ENCODE results near the gene ALK. TPM values are rescaled to one million over a fixed set of nuclear protein-coding genes. Genes with fewer than 3 reads are reported as not detected.

Gene ALK
- total and polyA plus RNA-seq, 2 donors (not counting 1 experiment from before 2014, with no cell fraction given), result not detected

DNA sequence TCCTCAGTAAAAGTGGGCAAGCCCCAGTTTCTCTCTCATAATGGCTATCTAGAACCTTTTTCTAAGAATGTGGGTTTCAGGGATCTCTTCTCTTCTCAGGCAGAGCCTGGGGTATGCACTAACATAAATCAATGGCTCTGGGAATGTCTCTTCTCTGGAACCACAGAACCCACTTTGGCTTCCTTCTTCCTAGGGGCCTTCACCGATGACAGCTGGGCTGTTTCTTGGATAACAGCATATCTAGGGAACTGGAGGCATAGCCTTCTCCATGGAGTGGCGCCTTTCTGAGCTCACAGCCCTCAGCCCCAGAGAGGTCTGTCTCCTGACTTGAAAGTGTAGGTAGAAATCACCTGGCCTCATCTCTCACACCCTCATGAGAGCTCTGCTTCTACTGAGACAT, 558.3 kb downstream of the ALK start:
- Histone ChIP-seq H2AFZ (ENCODE audit: insufficient read depth, low read depth, low read length, poor library complexity, severe bottlenecking) (no peak overlapping the region), H4K20me1 (ENCODE audit: control insufficient read depth, insufficient read depth, low read length, poor library complexity, severe bottlenecking) (no peaks in the 10 kb centered on the region), H3K27ac (ENCODE audit: low read length in 2 of 2) (no peak overlapping the region), H3K9me3 (ENCODE audit: control extremely low read depth in 1 of 3, control insufficient read depth in 2 of 3, insufficient read depth in 1 of 3, low read length in 2 of 3) (peaks cover 0 to 3% (median 0%) of the 10 kb centered on the region in 3 donors), H3K27me3 (replicated peaks in 1 of 4; ENCODE audit: control extremely low read depth in 1 of 4, control insufficient read depth in 3 of 4, insufficient read depth in 4 of 4, low read length in 3 of 4) (peaks cover 0 to 8% (median 1%) of the 10 kb centered on the region in 4 experiments), H3K4me2 (replicated peaks; ENCODE audit: low read depth, low read length, poor library complexity, severe bottlenecking) (no peak overlapping the region), H3K4me3 (ENCODE audit: control extremely low read depth in 1 of 5, extremely low read depth in 1 of 5, insufficient read depth in 1 of 5, low read depth in 2 of 5, low read length in 4 of 5) (no peak overlapping the region), H3K4me1 (ENCODE audit: control insufficient read depth in 2 of 2, insufficient read depth in 2 of 2, low read length in 2 of 2) (no peaks in the 10 kb centered on the region), H3K79me2 (ENCODE audit: control insufficient read depth, insufficient read depth, low read length) (no peaks in the 10 kb centered on the region), H3K9ac (ENCODE audit: low read length) (no peak overlapping the region), H3K36me3 (replicated peaks in 1 of 2; ENCODE audit: control extremely low read depth in 1 of 2, control insufficient read depth in 1 of 2, extremely low read depth in 1 of 2, insufficient read depth in 2 of 2, low read length in 1 of 2) (no peaks in the 10 kb centered on the region)
- Mint-ChIP-seq H3K4me1 (no peaks in the 10 kb centered on the region), H3K27ac (no peak overlapping the region), H3K27me3 (peaks cover 17% of the 10 kb centered on the region), H3K9me3 (ENCODE audit: insufficient read depth) (no peaks in the 10 kb centered on the region), H3K4me3 (no peak overlapping the region)
- intact Hi-C loops (cut with micrococcal nuclease), result no loop called here
- ATAC-seq (ENCODE audit: low read depth) (no peak), DNase-seq (no peak)
- no CpG with 5 or more reads among the region's 2 CpGs for WGBS (ENCODE audit: insufficient coverage)
- ChIA-PET POLR2A (no interaction called here), CTCF (no interaction called here)
- TF ChIP-seq CTCF (IDR thresholded peaks at IDR 0.05) (no peak), EZH2 (IDR thresholded peaks at IDR 0.05; ENCODE audit: borderline replicate concordance, insufficient read depth, low read depth, low read length, poor library complexity, severe bottlenecking) (no peak)

- no peak overlapping the region for H2AFZ ChIP-seq (ENCODE audit: insufficient read depth, low read depth, low read length, poor library complexity, severe bottlenecking)
- no peaks in the 10 kb centered on the region for H4K20me1 ChIP-seq (ENCODE audit: control insufficient read depth, insufficient read depth, low read length, poor library complexity, severe bottlenecking)
- H3K27me3 ChIP-seq (replicated peaks in 1 of 4; ENCODE audit: control extremely low read depth in 1 of 4, control insufficient read depth in 3 of 4, insufficient read depth in 4 of 4, low read length in 3 of 4), result peaks cover 0 to 8% (median 1%) of the 10 kb centered on the region in 4 experiments
- no peak overlapping the region for H3K27ac Mint-ChIP-seq
- H3K4me1 ChIP-seq (ENCODE audit: control insufficient read depth in 2 of 2, insufficient read depth in 2 of 2, low read length in 2 of 2), result no peaks in the 10 kb centered on the region
- no peaks in the 10 kb centered on the region for H3K79me2 ChIP-seq (ENCODE audit: control insufficient read depth, insufficient read depth, low read length)
- TF ChIP-seq EZH2 (IDR thresholded peaks at IDR 0.05; ENCODE audit: borderline replicate concordance, insufficient read depth, low read depth, low read length, poor library complexity, severe bottlenecking) (no peak), CTCF (IDR thresholded peaks at IDR 0.05) (no peak)
- intact Hi-C loops (cut with micrococcal nuclease), result no loop called here
- no peak overlapping the region for H3K4me3 Mint-ChIP-seq
- H3K9me3 ChIP-seq (ENCODE audit: control extremely low read depth in 1 of 3, control insufficient read depth in 2 of 3, insufficient read depth in 1 of 3, low read length in 2 of 3), result peaks cover 0 to 1% (median 0%) of the 10 kb centered on the region in 3 donors
- CTCF ChIA-PET, result no interaction called here
- no peak overlapping the region for H3K27ac ChIP-seq (ENCODE audit: low read length in 2 of 2)
- H3K4me2 ChIP-seq (replicated peaks; ENCODE audit: low read depth, low read length, poor library complexity, severe bottlenecking), result no peak overlapping the region
- 100% methylated on average over 3 of the region's 6 CpGs for WGBS (ENCODE audit: insufficient coverage)
- POLR2A ChIA-PET, result no interaction called here
- no peaks in the 10 kb centered on the region for H3K4me1 Mint-ChIP-seq
- no peak overlapping the region for H3K4me3 ChIP-seq (ENCODE audit: control extremely low read depth in 1 of 5, extremely low read depth in 1 of 5, insufficient read depth in 1 of 5, low read depth in 2 of 5, low read length in 4 of 5)
- H3K36me3 ChIP-seq (replicated peaks in 1 of 2; ENCODE audit: control extremely low read depth in 1 of 2, control insufficient read depth in 1 of 2, extremely low read depth in 1 of 2, insufficient read depth in 2 of 2, low read length in 1 of 2), result no peaks in the 10 kb centered on the region
- no peak overlapping the region for H3K9ac ChIP-seq (ENCODE audit: low read length)
- H3K27me3 Mint-ChIP-seq, result peaks cover 24% of the 10 kb centered on the region
- DNase-seq (no peak), ATAC-seq (ENCODE audit: low read depth) (no peak)
- H3K9me3 Mint-ChIP-seq (ENCODE audit: insufficient read depth), result no peaks in the 10 kb centered on the region
These were observed 560.2 kb downstream of the ALK start for GRCh38 chr2:29361231-29361630.
